Vagina (tissue), 2 donors: ENCODE results near the gene ZNF175. TPM values are rescaled to one million over a fixed set of nuclear protein-coding genes. Genes with fewer than 3 reads are reported as not detected.

Experiments
- DNase-seq, 2 donors: peaks; one replicate each; pipeline ENCODE4 v3.0.0-alpha.2; 2017; ENCODE audit errors: extremely low spot score in 2 of 2
- H3K27ac ChIP-seq: fragments of 200-600 bp; sonication (generic); one replicate; pipeline ENCODE4 v1.5.1; 2019
- H3K27me3 ChIP-seq: fragments of 200-600 bp; sonication (generic); one replicate; pipeline ENCODE4 v1.5.1; 2019
- H3K36me3 ChIP-seq, 2 donors: fragments of 200-600 bp; sonication (generic); one replicate each; pipeline ENCODE4 v1.5.1; 2017 to 2019
- H3K4me1 ChIP-seq: fragments of 200-600 bp; sonication (generic); one replicate; pipeline ENCODE4 v1.5.1; 2019
- H3K4me3 ChIP-seq, 2 donors: fragments of 200-600 bp; sonication (generic); 1 replicate in 1 of 2; 2 replicates in 1 of 2; pipeline ENCODE4 v1.5.1; 2016 to 2019
- H3K9me3 ChIP-seq: fragments of 200-600 bp; sonication (generic); one replicate; pipeline ENCODE4 v1.5.1; 2019
- POLR2A ChIP-seq, 2 donors: fragments of 450-650 bp; IDR thresholded peaks; one replicate each; pipeline ENCODE4 v1.6.1; 2017; ENCODE audit warnings: antibody characterized with exemption in 2 of 2, mild to moderate bottlenecking in 2 of 2, moderate library complexity in 2 of 2
- POLR2AphosphoS5 ChIP-seq, 2 donors: sonication (generic); formaldehyde crosslinking; IDR thresholded peaks; one replicate each; pipeline ENCODE4 v1.9.0; 2017; ENCODE audit warnings: antibody characterized with exemption in 2 of 2, mild to moderate bottlenecking in 2 of 2, low read depth in 1 of 2; ENCODE audit not compliant: insufficient read depth in 1 of 2
- intact Hi-C: fragments of 100-400 bp; cut with DNase I; formaldehyde crosslinking; loops from one replicate; pipeline ENCODE4 v1.15.1; 2023
- total RNA-seq: library from RNA; depleted of rRNA; stranded (reverse); fragments of >200 nt; gene quantifications from one replicate; pipeline ENCODE4 v1.2.3, GENCODE V29; 2016
- TF ChIP-seq, protein P1 (sequence below), 3 experiments: fragments of 450-650 bp in 2 of 3; fragments of 200-600 bp in 1 of 3; sonication (generic) in 1 of 3; IDR thresholded peaks; one replicate each; pipeline ENCODE4 v1.5.1; 2017 to 2019; ENCODE audit warnings: antibody characterized with exemption in 3 of 3, mild to moderate bottlenecking in 2 of 3, moderate library complexity in 2 of 3

ZNF175 gene
- total RNA-seq, 1 donor from 2014 or later: 8.1 TPM

GRCh38 chr19:51587264-51588191 is 16.4 kb downstream of the ZNF175 start:
- Histone ChIP-seq H3K36me3 (peaks cover 0 to 49% of the 10 kb centered on the region in 2 donors), H3K27ac (no peak overlapping the region), H3K4me3 (no peak overlapping the region), H3K9me3 (no peaks in the 10 kb centered on the region), H3K27me3 (no peaks in the 10 kb centered on the region), H3K4me1 (no peaks in the 10 kb centered on the region)
- no peak for DNase-seq
- TF ChIP-seq POLR2A (IDR thresholded peaks at IDR 0.05) (no peak), POLR2AphosphoS5 (IDR thresholded peaks at IDR 0.05; ENCODE audit: insufficient read depth in 1 of 2, low read depth in 1 of 2) (no peak)
- TF ChIP-seq, protein P1, sequence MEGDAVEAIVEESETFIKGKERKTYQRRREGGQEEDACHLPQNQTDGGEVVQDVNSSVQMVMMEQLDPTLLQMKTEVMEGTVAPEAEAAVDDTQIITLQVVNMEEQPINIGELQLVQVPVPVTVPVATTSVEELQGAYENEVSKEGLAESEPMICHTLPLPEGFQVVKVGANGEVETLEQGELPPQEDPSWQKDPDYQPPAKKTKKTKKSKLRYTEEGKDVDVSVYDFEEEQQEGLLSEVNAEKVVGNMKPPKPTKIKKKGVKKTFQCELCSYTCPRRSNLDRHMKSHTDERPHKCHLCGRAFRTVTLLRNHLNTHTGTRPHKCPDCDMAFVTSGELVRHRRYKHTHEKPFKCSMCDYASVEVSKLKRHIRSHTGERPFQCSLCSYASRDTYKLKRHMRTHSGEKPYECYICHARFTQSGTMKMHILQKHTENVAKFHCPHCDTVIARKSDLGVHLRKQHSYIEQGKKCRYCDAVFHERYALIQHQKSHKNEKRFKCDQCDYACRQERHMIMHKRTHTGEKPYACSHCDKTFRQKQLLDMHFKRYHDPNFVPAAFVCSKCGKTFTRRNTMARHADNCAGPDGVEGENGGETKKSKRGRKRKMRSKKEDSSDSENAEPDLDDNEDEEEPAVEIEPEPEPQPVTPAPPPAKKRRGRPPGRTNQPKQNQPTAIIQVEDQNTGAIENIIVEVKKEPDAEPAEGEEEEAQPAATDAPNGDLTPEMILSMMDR (IDR thresholded peaks at IDR 0.05): no peak
- intact Hi-C loops: no loop called here

GRCh38 chr19:51589511-51589910 is 18.4 kb downstream of the ZNF175 start:
- intact Hi-C loops: no loop called here
- TF ChIP-seq POLR2A (IDR thresholded peaks at IDR 0.05): no peak
- TF ChIP-seq, protein P1 (IDR thresholded peaks at IDR 0.05): no peak
- TF ChIP-seq POLR2AphosphoS5 (IDR thresholded peaks at IDR 0.05; ENCODE audit: insufficient read depth in 1 of 2, low read depth in 1 of 2): no peak
- Histone ChIP-seq H3K27me3 (no peaks in the 10 kb centered on the region), H3K9me3 (no peaks in the 10 kb centered on the region), H3K4me1 (peaks cover 10% of the 10 kb centered on the region), H3K36me3 (peaks cover 0 to 32% of the 10 kb centered on the region in 2 donors), H3K4me3 (no peak overlapping the region), H3K27ac (no peak overlapping the region)
- no peak for DNase-seq

DNA sequence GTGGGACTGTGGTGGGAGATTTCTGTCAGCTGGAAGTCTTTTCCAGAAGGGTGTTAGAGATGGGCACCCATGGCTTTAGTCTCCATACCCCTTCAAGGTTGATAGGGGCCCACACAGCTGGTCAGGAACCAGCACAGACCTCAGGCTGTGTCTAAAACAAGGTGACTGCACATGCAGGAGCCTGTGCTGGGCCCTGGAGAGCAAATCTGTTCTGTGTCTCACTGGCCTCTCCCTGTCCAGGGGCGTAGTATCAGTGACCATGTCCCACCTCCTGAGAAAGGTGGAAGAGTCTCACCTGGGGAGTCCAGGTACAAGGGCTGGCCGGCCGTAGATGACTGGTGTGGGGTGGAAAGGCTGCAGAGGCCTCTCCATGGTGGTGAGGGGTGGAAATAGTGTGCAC is 19.4 kb downstream of the ZNF175 start:
- DNase-seq: no peak
- Histone ChIP-seq H3K27me3 (no peaks in the 10 kb centered on the region), H3K4me1 (peaks cover 16% of the 10 kb centered on the region), H3K4me3 (no peak overlapping the region), H3K9me3 (no peaks in the 10 kb centered on the region), H3K36me3 (peaks cover 0 to 25% of the 10 kb centered on the region in 2 donors), H3K27ac (no peak overlapping the region)
- TF ChIP-seq POLR2AphosphoS5 (IDR thresholded peaks at IDR 0.05; ENCODE audit: insufficient read depth in 1 of 2, low read depth in 1 of 2): no peak
- no peak for TF ChIP-seq POLR2A (IDR thresholded peaks at IDR 0.05)
- TF ChIP-seq, protein P1 (IDR thresholded peaks at IDR 0.05): no peak
- intact Hi-C loops: no loop called here

DNA sequence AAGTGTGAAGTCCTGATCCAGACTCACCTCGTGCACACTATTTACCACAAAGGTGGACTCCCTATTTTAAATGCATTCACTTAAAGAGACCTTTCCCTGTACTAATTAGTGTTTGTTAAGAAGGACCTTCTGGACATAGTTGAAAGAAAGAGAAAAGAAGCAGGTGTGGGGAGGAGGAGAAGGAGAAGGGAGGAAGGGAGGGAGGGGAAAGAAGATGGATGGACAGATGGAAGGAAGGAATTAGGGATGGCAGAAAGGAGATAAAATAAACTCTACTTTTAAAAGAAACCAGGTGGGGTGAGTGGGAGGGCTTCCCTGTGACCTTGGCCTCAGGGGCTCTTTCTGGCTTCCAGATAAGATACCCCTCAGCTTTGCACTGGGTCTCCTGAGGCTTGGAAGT is 21.4 kb downstream of the ZNF175 start:
- intact Hi-C loops: no loop called here
- TF ChIP-seq, protein P1 (IDR thresholded peaks at IDR 0.05): no peak
- TF ChIP-seq POLR2AphosphoS5 (IDR thresholded peaks at IDR 0.05; ENCODE audit: insufficient read depth in 1 of 2, low read depth in 1 of 2) (no peak), POLR2A (IDR thresholded peaks at IDR 0.05) (no peak)
- no peaks in the 10 kb centered on the region for H3K9me3 ChIP-seq
- DNase-seq: no peak
- H3K4me3 ChIP-seq: no peak overlapping the region
- H3K27me3 ChIP-seq: no peaks in the 10 kb centered on the region
- H3K36me3 ChIP-seq: peaks cover 0 to 5% of the 10 kb centered on the region in 2 donors
- H3K27ac ChIP-seq: no peak overlapping the region
- H3K4me1 ChIP-seq: peaks cover 16% of the 10 kb centered on the region
